NCI-H82 (cell line): ENCODE measurements around the gene PPFIA1.

Source experiments
- DNase-seq: peaks from one replicate; lab custom pipeline; 2025; lab: John Stamatoyannopoulos, UW

The PPFIA1 gene

GRCh38 chr11:70270104-70270876, at the start of gene PPFIA1:
Gene PPFIA1 (plus strand): TSS chr11:70270690. CDS start chr11:70272173, 1,483 bp downstream.
- peak; percentile 94 for DNase-seq

- no peak for DNase-seq
Observed at GRCh38 chr11:70220920-70221319, 49.6 kb upstream of the PPFIA1 start.

- DNase-seq, result no peak
Observed at GRCh38 chr11:70225681-70226177, 44.8 kb upstream of the PPFIA1 start.

- no peak for DNase-seq
Observed at GRCh38 chr11:70226183-70226582, 44.3 kb upstream of the PPFIA1 start.

GRCh38 chr11:70226967-70227366, 43.5 kb upstream of the PPFIA1 start:
- no peak for DNase-seq

GRCh38 chr11:70229737-70230136, 40.8 kb upstream of the PPFIA1 start:
- DNase-seq, result no peak

- no peak for DNase-seq
Observed at GRCh38 chr11:70230151-70230839, 40.2 kb upstream of the PPFIA1 start.

GRCh38 chr11:70230840-70231710, 39.4 kb upstream of the PPFIA1 start:
- no peak for DNase-seq

- DNase-seq, result no peak
Observed at GRCh38 chr11:70233034-70233433, 37.5 kb upstream of the PPFIA1 start.

- no peak for DNase-seq
Observed at GRCh38 chr11:70233511-70233934, 37.0 kb upstream of the PPFIA1 start.

GRCh38 chr11:70233962-70234361, 36.5 kb upstream of the PPFIA1 start:
- DNase-seq, result no peak

GRCh38 chr11:70240337-70240736, 30.2 kb upstream of the PPFIA1 start:
- DNase-seq, result no peak

- no peak for DNase-seq
Observed at GRCh38 chr11:70241709-70242108, 28.8 kb upstream of the PPFIA1 start.

- DNase-seq, result no peak
Observed at GRCh38 chr11:70242885-70243284, 27.6 kb upstream of the PPFIA1 start.

GRCh38 chr11:70243912-70244652, 26.4 kb upstream of the PPFIA1 start:
- DNase-seq, result no peak

- no peak for DNase-seq
Observed at GRCh38 chr11:70244698-70245097, 25.8 kb upstream of the PPFIA1 start.

GRCh38 chr11:70246196-70246595, 24.3 kb upstream of the PPFIA1 start:
- DNase-seq, result no peak

- DNase-seq, result no peak
Observed at GRCh38 chr11:70247042-70247709, 23.3 kb upstream of the PPFIA1 start.

GRCh38 chr11:70247710-70248072, 22.8 kb upstream of the PPFIA1 start:
- no peak for DNase-seq

GRCh38 chr11:70250876-70251658, 19.4 kb upstream of the PPFIA1 start:
- no peak for DNase-seq
